Measurements from ENCODE around the gene ITGA2B.

- TF ChIP-seq, protein P1, sequence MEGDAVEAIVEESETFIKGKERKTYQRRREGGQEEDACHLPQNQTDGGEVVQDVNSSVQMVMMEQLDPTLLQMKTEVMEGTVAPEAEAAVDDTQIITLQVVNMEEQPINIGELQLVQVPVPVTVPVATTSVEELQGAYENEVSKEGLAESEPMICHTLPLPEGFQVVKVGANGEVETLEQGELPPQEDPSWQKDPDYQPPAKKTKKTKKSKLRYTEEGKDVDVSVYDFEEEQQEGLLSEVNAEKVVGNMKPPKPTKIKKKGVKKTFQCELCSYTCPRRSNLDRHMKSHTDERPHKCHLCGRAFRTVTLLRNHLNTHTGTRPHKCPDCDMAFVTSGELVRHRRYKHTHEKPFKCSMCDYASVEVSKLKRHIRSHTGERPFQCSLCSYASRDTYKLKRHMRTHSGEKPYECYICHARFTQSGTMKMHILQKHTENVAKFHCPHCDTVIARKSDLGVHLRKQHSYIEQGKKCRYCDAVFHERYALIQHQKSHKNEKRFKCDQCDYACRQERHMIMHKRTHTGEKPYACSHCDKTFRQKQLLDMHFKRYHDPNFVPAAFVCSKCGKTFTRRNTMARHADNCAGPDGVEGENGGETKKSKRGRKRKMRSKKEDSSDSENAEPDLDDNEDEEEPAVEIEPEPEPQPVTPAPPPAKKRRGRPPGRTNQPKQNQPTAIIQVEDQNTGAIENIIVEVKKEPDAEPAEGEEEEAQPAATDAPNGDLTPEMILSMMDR (IDR thresholded peaks at IDR 0.05) = peak; percentile 63
- TF ChIP-seq ZFX (IDR thresholded peaks at IDR 0.05; ENCODE audit: borderline replicate concordance) = no peak
Observed at GRCh38 chr17:44376124-44376523, 13.3 kb downstream of the ITGA2B start.
